Measurements from ENCODE around the gene DNAJC4.
A peak's percentile ranks its signal among the peaks of the same experiment; 100 is the strongest.

Gene DNAJC4

DNA sequence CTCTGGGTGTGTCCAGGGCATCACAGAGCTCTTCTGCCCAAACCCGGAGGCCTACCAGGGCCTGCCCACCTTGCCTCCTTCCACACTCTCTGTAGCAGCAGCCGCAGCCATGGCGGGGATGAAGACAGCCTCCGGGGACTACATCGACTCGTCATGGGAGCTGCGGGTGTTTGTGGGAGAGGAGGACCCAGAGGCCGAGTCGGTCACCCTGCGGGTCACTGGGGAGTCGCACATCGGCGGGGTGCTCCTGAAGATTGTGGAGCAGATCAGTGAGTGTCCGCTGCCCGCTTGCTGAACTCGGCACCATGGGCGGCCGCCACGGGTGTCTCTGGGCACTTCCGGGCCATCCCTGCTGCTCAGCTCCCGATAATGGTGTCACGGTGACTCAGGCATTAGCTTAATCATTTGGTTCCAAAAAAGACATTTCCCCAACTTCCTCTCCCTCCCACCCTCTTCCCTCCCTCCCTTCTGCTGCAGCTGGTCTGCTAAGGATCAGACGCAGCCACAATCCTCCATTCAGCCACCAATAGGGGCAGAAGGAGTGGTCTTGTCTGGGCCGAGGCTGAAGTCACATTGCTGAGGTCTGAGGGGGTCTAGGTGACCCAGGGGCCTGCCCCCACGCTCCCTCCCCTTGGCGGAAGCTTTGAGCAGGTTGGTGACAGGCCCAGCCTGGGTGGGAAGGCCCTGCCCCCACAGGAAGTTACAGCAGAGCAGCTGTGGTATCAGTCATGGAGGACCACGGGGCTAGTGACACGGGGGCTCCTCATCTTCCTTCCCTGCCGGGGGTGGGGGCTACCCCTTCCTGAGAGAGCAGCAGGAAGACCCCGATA lies 22.9 kb upstream of the DNAJC4 start:
- TF ChIP-seq, protein P1, sequence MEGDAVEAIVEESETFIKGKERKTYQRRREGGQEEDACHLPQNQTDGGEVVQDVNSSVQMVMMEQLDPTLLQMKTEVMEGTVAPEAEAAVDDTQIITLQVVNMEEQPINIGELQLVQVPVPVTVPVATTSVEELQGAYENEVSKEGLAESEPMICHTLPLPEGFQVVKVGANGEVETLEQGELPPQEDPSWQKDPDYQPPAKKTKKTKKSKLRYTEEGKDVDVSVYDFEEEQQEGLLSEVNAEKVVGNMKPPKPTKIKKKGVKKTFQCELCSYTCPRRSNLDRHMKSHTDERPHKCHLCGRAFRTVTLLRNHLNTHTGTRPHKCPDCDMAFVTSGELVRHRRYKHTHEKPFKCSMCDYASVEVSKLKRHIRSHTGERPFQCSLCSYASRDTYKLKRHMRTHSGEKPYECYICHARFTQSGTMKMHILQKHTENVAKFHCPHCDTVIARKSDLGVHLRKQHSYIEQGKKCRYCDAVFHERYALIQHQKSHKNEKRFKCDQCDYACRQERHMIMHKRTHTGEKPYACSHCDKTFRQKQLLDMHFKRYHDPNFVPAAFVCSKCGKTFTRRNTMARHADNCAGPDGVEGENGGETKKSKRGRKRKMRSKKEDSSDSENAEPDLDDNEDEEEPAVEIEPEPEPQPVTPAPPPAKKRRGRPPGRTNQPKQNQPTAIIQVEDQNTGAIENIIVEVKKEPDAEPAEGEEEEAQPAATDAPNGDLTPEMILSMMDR (IDR thresholded peaks at IDR 0.05; ENCODE audit: borderline replicate concordance, control extremely low read depth, extremely low read depth, insufficient read depth, missing control alignments) = no peak
- peak; percentile 94 for DNase-seq (ENCODE audit: low spot score)
- in situ Hi-C loops (cut with MboI; ENCODE audit: low sequenced_read_pairs, unreplicated experiment) = no loop called here

DNA sequence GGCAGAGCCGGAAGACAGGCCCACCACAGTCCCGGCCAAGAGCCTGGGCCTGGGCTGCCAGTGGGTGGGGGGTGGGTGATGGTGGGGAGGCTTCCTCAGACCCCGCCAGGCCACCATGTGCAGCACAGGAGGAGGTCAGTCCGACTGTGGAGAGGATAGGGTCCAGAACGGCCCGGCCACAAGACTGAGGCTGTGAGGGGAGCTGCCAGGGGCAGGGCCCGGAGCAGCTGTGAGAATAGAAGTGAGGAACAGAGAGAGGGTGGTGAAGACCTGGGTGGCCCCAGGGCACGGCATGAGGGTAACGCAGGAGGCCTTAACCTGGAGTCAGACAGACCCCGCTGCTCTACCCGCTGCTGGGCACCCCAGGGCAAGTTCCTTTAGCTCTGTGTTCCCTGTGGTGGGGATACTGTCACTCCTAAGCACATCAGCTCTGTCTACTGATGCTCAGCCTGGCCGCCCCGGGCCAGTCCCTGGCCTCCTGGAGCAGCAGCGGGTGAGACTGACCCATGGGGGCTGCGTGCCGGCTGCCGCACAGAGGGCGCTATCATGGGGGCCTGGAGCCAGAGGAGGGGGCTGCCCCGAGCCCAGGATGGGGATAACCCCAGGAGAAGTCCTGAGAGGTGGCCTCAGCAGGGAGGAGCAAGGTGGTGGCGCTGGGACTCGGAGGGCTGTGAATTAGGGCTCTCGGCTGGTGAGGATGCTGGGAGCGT lies 22.1 kb upstream of the DNAJC4 start:
- in situ Hi-C loops (cut with MboI; ENCODE audit: low sequenced_read_pairs, unreplicated experiment) = no loop called here
- TF ChIP-seq, protein P1 (IDR thresholded peaks at IDR 0.05; ENCODE audit: borderline replicate concordance, control extremely low read depth, extremely low read depth, insufficient read depth, missing control alignments) = no peak

DNA sequence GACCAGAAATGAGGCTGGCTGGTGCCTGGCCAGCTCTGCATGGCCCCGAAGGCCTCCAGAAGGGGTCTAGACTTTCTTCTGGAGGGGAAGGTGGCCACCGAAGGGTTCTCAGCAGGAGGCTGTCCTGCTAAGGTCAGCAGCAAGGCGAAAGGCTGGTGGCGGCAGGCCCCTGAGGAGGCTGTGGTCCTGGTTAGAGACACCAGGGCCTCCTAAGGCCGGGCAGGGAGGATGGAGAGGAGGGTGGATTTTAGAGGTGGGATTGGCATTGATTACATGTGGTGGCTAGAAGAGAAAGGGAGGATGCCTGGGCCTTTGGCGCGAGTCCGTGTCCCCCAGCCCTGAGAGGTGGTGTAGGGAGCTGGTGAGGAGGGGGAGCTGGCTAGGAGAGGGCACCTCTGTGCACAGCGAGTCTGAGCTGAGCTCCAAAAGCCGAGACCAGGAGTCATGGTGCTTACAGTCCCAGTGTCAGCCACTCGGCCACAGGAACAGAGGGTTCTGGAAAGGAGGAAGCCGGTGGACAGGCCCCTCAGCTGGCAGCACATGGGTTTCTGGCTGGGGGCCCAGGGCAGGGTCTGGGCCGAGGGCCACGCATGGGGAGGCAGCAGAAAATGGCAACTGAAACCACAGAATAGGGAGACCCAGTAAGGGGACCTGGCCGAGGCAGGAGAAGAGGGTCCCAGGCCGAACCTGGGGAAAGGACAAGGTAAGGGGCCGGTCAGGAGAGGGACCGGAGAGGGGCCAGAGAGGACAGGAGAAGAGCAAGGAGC lies 21.4 kb upstream of the DNAJC4 start:
- TF ChIP-seq, protein P1 (IDR thresholded peaks at IDR 0.05; ENCODE audit: borderline replicate concordance, control extremely low read depth, extremely low read depth, insufficient read depth, missing control alignments) = no peak
- in situ Hi-C loops (cut with MboI; ENCODE audit: low sequenced_read_pairs, unreplicated experiment) = no loop called here

More for the DNA sequence above, 22.1 kb upstream of the DNAJC4 start:
- DNase-seq (ENCODE audit: low spot score) = no peak

DNA sequence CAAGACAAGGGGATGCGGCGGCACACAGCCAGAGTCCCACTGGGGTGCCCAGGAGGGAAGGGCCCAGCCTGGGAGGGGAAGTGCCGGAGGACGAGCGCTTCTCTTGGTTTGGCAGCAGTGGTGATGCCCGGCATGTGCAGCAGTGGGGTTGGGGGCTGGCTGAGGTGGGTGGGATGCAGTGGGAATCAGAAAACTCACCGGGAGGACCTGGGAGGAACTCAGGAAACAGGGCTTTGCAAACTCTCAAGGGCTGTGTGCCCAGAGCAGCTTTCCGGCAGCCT lies 20.8 kb upstream of the DNAJC4 start:
- TF ChIP-seq, protein P1 (IDR thresholded peaks at IDR 0.05; ENCODE audit: borderline replicate concordance, control extremely low read depth, extremely low read depth, insufficient read depth, missing control alignments) = no peak
- no peak for DNase-seq (ENCODE audit: low spot score)
- in situ Hi-C loops (cut with MboI; ENCODE audit: low sequenced_read_pairs, unreplicated experiment) = no loop called here

More for the DNA sequence above, 21.4 kb upstream of the DNAJC4 start:
- DNase-seq (ENCODE audit: low spot score) = no peak

DNA sequence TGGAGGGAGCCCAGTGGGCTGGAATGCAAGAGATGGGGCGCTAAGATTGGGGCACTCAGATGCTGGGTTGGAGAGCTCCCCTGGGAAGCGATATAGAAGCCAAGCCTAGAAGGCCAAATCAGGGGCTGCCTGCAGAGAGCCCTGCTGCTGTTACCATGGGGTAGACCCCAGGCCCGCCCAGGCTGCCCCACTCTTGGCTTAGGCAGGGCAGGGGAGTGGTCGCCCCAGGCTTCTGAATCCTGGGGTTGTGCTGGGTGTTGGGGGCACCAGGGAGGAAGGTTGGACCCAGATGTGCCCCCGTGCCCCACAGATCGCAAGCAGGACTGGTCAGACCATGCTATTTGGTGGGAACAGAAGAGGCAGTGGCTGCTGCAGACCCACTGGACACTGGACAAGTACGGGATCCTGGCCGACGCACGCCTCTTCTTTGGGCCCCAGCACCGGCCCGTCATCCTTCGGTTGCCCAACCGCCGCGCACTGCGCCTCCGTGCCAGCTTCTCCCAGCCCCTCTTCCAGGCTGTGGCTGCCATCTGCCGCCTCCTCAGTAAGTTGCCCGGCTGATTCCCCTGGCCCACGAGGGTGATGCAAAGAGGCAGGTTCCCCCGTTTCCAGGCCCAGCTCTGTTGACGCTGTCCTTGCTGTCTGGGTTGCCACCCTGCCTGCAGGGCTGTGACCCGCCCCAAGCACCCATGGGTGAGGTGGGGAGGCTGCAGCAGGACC lies 19.9 kb upstream of the DNAJC4 start:
- TF ChIP-seq, protein P1 (IDR thresholded peaks at IDR 0.05; ENCODE audit: borderline replicate concordance, control extremely low read depth, extremely low read depth, insufficient read depth, missing control alignments) = no peak
- in situ Hi-C loops (cut with MboI; ENCODE audit: low sequenced_read_pairs, unreplicated experiment) = no loop called here
- no peak for DNase-seq (ENCODE audit: low spot score)
